Ovary (tissue), 3 donors: ENCODE results near the gene MZT2B.
"Not testable (repeated sequence)": the region's sequence is repeated elsewhere in the genome, so short reads cannot be mapped to it uniquely, and the experiment has no call there.

Experiments
- EP300 ChIP-seq: sonication (generic); formaldehyde crosslinking; IDR thresholded peaks from one replicate; pipeline ENCODE4 v1.6.1; 2017; ENCODE audit warnings: antibody characterized with exemption
- POLR2A ChIP-seq: fragments of 450-650 bp; IDR thresholded peaks from one replicate; pipeline ENCODE4 v1.6.1; 2017; ENCODE audit warnings: antibody characterized with exemption, mild to moderate bottlenecking, moderate library complexity
- TF ChIP-seq, protein P1 (sequence below), 3 donors: fragments of 450-650 bp in 2 of 3; fragments of 200-600 bp in 1 of 3; IDR thresholded peaks; one replicate each; pipeline versions ENCODE4 v1.5.1 to v1.8.0; 2016 to 2022; ENCODE audit warnings: antibody characterized with exemption in 3 of 3, mild to moderate bottlenecking in 1 of 3
- donor health status: DM: no; HTN: no; CAD: no.

DNA sequence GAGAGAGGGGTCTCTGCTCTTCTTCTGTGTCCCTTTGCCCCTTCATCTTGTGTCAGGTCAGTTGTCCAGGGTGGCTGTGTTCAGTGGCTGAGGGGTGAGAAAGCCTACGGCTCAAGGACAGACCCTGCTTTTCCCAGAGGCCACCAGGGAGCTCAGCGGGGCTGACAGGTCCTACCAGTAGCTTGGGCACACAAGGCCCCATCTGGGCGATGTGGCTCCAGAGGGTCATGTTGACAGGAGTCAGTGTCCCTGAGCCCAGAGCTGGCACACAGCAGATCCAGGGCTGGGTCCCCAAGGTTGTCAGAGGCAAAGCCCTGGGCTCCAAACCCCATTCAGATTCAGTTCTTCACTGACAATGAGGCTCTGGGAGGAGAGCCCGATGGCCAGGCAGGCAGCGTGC lies 44.9 kb upstream of the MZT2B start:
- TF ChIP-seq, protein P1, sequence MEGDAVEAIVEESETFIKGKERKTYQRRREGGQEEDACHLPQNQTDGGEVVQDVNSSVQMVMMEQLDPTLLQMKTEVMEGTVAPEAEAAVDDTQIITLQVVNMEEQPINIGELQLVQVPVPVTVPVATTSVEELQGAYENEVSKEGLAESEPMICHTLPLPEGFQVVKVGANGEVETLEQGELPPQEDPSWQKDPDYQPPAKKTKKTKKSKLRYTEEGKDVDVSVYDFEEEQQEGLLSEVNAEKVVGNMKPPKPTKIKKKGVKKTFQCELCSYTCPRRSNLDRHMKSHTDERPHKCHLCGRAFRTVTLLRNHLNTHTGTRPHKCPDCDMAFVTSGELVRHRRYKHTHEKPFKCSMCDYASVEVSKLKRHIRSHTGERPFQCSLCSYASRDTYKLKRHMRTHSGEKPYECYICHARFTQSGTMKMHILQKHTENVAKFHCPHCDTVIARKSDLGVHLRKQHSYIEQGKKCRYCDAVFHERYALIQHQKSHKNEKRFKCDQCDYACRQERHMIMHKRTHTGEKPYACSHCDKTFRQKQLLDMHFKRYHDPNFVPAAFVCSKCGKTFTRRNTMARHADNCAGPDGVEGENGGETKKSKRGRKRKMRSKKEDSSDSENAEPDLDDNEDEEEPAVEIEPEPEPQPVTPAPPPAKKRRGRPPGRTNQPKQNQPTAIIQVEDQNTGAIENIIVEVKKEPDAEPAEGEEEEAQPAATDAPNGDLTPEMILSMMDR (IDR thresholded peaks at IDR 0.05), result not testable (repeated sequence)
- not testable (repeated sequence) for TF ChIP-seq EP300, POLR2A
